NCI-H510A treated with DMSO at 0.1 percent for 48 hours (cell line): ENCODE results near the gene FLAD1.
A peak's percentile ranks its signal among the peaks of the same experiment; 100 is the strongest.

Experiments used
- DNase-seq: peaks from one replicate; lab custom pipeline; 2025; lab: John Stamatoyannopoulos, UW

Gene FLAD1

GRCh38 chr1:154982897-154983648 is at the start of gene FLAD1:
TSS of gene FLAD1 (plus strand) at chr1:154983344. CDS start at chr1:154983695, 351 bp downstream.
- DNase-seq: peak; percentile 99

GRCh38 chr1:154934358-154934948 is 48.7 kb upstream of the FLAD1 start:
- no peak for DNase-seq

DNA sequence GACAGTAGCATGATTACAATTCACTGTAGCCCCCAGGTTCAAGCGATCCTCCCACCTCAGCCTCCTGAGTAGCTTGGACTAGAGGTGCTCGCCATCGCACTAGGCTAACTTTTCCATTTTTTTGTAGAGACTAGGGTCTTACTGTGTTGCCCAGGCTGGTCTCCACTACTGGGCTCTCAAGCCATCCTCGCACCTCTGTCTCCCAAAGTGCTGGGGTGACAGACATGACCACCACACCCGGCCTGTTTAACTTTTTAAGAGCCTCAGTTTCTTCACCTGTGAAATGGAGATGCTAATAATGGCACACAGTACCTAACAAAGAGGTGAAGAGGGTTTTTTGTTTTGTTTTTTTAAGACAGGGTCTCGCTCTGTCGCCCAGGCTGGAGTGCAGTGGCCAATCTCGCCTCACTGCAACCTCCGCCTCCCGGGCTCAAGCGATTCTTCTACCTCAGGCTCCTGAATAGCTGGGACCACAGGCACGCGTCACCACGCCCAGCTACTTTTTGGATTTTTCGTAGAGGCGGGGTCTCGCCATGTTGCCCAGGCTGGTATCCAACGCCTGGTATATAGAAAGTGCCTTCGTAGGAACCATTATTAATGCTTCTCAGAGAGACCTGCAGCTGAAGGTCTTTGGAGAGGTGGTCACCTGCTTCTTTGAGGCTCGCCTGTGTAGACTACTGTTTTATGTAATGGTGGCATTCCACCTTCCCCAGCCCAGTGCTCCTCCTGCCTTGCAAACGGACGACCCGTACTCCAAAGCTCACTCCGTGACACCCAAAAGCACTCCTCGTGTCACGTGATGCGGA is 47.2 kb upstream of the FLAD1 start:
- DNase-seq: no peak

GRCh38 chr1:154936555-154937084 is 46.5 kb upstream of the FLAD1 start, which contains the start of gene PMVK:
TSS of gene PMVK (minus strand) at chr1:154936719. CDS start at chr1:154936685, 34 bp downstream.
- peak; percentile 92 for DNase-seq

DNA sequence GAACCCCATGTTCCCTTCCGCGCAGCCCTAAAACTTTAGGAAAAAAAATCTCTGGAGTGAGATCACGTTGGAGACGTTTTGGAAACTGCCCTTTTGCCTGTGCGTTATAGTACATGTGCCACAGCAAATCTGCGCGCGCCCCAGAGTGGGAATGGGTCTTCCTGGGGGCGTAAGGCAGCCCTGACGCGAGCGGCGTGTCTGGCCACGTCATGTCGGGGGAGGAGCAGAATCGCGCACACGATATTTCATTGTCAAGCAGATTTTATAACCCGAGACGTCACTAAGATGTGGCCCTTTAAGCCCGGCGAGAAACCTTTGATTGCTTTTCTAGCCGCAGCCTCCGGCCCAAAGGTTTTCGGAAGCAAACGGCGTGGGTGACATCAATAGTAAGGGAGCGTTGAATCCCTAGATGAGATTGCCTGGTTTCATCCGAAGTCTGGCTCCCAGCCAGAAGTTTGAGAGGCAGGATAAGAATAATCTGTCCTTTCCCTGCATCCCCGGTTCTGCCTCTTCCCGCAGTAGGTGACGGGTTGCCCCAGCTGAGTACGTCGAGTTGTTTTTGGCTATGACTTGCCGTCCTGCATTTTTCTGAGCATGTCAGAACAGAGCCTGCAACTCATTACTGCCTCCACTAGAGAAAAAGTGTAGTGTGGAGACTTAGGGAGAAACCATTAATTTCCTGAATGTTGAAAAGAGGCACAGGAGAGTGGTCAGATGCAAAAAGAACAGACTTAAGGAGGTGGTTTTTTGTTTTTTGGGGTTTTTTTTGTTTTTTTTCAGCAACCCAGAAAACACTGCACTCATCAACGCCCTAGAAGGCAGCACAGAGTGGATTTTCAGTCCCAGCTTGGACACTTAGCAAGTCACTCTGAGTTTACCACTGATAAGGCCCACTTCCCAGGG is 45.8 kb upstream of the FLAD1 start:
- DNase-seq: peak; percentile 90

DNA sequence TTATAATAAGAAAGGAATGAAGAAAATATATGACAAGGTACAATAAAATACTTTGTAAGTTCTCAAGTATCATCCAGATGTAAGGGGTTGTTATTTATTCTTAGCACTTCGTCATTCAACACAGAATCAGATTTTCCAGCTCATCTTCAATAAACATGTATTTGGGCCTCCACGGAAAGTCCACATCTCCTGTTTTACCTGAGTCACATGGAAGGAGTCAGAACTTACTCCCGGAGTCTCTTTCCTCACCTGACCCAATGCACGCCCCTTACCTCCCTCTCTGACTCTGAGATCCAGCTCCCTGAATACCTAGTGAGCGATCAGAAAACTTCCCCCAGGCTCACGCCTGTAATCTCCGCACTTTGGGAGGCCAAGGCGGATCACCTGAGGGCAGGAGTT is 45.2 kb upstream of the FLAD1 start:
- DNase-seq: no peak

DNA sequence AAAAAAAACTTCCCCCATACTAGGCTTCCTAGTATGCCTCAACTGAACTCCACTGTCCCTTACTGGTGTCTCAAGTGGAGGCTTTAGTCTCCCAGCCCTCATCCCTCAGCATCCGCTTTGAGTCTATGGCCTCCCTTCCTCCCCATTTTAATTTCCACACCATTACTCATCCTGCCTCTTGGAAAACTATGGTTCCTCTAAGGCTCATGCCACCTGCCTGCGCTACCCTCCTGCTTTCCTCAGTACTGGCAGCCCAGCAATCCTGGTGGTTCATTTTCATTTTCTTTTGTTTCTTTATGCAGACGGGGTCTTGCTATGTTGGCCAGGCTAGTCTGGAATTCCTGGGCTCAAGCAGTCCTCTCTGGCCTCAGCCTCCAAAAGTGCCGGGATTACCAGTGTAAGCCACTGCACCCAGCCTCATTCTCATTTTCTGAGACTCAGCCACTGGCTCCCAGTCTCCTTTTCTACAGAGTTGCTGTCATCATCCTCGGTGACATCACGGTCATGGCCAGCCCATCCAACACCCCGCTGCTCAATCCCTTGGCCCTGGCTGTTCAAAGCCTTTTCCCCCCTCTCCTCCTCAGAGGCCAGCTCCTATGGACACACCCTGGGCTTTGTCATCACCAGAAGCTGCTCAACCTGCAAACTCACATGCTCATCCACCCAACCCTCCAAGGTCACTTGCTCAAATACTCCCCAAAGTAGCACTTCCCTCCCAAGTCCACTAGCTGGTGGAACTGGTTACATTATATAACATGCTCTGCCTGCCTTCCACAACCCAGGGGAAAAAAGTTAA is 44.3 kb upstream of the FLAD1 start:
- DNase-seq: no peak

- no peak for DNase-seq
Observed at GRCh38 chr1:154940213-154940560, 43.0 kb upstream of the FLAD1 start.

DNA sequence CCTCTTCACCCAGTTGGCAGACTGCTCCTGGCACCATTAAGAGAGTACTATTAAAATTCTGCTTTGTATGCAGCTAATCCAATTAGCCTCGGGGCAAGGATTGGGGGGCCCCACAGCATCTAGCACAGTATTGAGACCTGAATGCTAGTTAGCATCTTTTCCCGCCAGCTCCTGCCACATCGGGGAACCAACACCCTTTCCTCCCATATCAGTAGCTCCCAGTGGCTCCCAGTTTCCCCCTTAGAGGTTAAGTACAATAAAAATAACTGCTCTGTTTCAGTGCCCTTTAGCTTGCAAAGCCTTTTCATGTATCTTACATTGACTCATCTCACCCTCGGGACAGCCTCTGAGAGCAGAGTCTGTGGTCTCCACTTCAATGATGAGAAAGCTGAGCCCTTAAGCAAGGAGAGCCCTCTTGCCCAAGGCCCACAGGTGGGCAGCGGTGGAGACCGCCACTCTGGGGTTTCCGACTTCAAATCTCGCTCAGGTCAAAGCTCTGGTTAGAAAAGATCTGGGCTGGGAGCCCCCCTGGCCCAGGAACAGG is 42.4 kb upstream of the FLAD1 start:
- no peak for DNase-seq

DNA sequence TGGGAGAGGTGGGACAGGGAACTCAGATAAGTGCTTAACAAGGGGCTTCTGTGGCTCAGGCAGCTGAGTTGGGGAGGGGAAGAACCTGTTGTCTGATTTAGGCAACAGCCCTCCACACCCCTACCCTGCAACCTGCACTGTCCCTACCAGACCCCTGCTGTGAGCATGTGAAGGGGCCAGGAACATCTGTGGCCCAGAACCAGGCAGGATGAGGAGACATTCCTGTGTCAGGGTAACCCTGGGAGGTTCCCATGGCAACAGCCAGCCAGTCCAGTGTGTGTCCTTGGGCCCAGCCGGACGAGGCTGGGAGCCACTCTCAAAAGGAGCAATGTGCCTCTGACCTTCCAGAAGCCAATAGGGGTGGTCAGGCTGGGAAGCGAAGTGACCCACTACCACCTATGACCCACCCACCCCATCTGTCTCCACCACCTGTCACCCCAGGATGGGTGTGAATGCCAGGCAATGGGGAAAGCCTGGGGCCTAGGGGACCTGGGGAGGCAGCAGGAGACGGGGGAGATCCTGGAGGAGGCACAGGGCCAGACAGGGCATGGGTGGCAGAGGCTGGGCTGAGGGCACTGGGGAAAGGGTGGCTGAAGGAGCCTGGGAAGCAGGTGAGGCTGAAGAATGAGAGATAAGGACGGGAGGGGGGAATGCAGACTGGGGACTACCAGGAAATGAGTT is 41.7 kb upstream of the FLAD1 start:
- DNase-seq: no peak

GRCh38 chr1:154943649-154944400 is 39.3 kb upstream of the FLAD1 start:
- peak; percentile 48 for DNase-seq

- no peak for DNase-seq
Observed at GRCh38 chr1:154944401-154945159, 38.6 kb upstream of the FLAD1 start.

- DNase-seq: no peak
Observed at GRCh38 chr1:154945160-154945961, 37.8 kb upstream of the FLAD1 start.

- DNase-seq: no peak
Observed at GRCh38 chr1:154945962-154946850, 36.9 kb upstream of the FLAD1 start.

DNA sequence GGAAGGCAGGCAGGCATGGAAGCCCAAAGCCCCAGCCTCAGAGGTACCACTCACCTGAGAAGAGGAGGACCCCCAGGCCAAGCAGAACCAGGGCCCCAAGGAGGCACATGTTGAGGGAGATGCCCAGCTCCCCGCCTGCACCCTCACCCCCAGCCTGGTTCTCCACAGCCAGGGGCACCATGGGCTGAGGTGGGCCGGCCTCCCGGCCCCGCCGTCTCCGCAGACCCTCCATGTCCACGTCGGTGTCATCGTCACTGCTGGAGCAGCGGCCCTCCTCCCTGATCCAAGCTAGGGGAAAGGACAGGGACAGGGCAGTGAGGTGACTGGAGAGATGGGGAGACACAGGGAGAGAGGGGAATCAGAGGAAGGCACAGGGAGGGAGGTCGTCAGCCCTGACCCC is 35.1 kb upstream of the FLAD1 start:
- no peak for DNase-seq

DNA sequence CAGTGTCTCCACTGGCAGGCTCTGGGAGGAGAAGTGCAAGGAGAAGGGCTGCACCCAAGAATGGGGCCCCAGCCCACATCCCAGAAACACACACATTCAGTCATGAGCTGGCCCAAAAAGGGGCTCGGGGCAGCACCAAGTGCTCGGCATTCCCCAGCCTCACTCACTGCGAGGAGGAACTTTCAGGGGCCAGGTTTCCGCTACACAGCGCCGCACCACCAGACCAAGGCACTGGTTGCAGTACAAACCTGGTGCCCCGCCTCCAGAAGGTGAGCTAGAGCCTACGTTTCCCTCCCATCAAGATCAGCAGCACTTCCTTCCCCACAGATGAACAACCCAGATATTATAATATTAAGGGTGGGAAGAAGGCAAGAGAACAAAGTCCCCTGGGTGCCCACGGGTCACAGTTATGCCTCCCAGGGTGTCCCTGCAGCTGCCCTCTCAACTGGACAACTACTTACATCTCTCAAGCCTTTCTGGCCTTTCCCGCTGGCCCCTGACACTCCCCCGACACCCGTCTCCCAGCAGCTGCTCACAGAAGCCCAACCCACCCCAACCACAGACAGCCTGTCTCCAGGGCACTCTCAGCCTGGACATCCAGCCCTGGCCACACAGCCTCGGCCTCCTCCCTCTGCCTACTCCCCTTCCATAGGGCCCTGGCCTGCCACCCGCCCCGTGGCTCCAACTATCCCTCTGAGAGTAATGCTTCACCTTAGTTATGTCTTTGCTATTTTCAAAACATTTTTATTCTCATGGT is 31.1 kb upstream of the FLAD1 start:
- DNase-seq: no peak
